HCT116 (cell line): ENCODE data around the gene VTI1A. TPM values are rescaled to one million over a fixed set of nuclear protein-coding genes. Genes with fewer than 3 reads are reported as not detected.
A peak's percentile ranks its signal among the peaks of the same experiment; 100 is the strongest.

Experiments
- ATAC-seq: fragments of 200-7000 bp; cut with Tn5 transposase; 2 replicates; pipeline ENCODE4 v1.9.1; 2020; ENCODE audit warnings: mild to moderate bottlenecking, moderate library complexity
- BruUV-seq: library from RNA; stranded (reverse); fragments of 400-500 nt; replicated peaks from 2 replicates; lab custom pipeline; 2021; lab: Mats Ljungman, UMichigan
- CTCF ChIA-PET: fragments of 300-600 bp; sonication (Branson Sonifier 250); formaldehyde crosslinking; loops from one replicate; lab custom pipeline; 2021; ENCODE audit warnings: antibody characterized with exemption; lab: Charles Lee
- POLR2A ChIA-PET: fragments of 300-600, 350-600 bp; sonication (Branson Sonifier 250); formaldehyde crosslinking; loops from one replicate; lab custom pipeline; 2021; ENCODE audit warnings: antibody characterized with exemption; lab: Charles Lee
- RAD21 ChIA-PET, 2 experiments: fragments of 300-600 bp; sonication (Branson Sonifier 250); formaldehyde crosslinking; loops; one replicate each; lab custom pipeline; 2023; ENCODE audit warnings: low total read pairs in 2 of 2; ENCODE audit not compliant: uncharacterized antibody in 2 of 2, unreplicated experiment in 2 of 2, low non-redundant PET in 1 of 2; lab: Charles Lee
- DNase-seq: peaks from one replicate; pipeline ENCODE4 v3.0.0-alpha.2; 2010; ENCODE audit warnings: low read depth, low spot score
- H2AFZ ChIP-seq: fragments of 200-600 bp; shearing (Covaris generic), sonication (generic); 2 replicates; pipeline ENCODE4 v1.6.1; 2017; ENCODE audit warnings: low read depth, mixed run types, mixed read lengths, antibody characterized with exemption, low read length; ENCODE audit not compliant: poor library complexity, severe bottlenecking
- H3K27ac ChIP-seq: 2 replicates; pipeline ENCODE4 v1.5.1; 2012; ENCODE audit warnings: low read depth, low read length
- H3K27me3 ChIP-seq: fragments of 200-600 bp; sonication (generic); 2 replicates; pipeline ENCODE4 v1.6.1; 2016; ENCODE audit warnings: mixed run types, low read length, mixed read lengths; ENCODE audit not compliant: insufficient read depth
- H3K36me3 ChIP-seq, 2 experiments: fragments of 200-500 bp in 1 of 2; fragments of 200-600 bp in 1 of 2; sonication (Bioruptor generic) in 1 of 2; sonication (generic) in 1 of 2; 2 replicates each; pipeline versions ENCODE4 v1.5.1 to v1.6.1; 2014 to 2016; ENCODE audit warnings: low read length in 2 of 2, inconsistent platforms in 1 of 2, mixed read lengths in 1 of 2, mixed run types in 1 of 2; ENCODE audit not compliant: insufficient read depth in 2 of 2, control insufficient read depth in 1 of 2
- H3K4me1 ChIP-seq, 2 experiments: fragments of 200-600 bp in 1 of 2; sonication (generic) in 1 of 2; 2 replicates each; pipeline versions ENCODE4 v1.5.1 to v1.6.1; 2012 to 2017; ENCODE audit warnings: low read length in 2 of 2, inconsistent platforms in 1 of 2, mild to moderate bottlenecking in 1 of 2, mixed read lengths in 1 of 2, mixed run types in 1 of 2, moderate library complexity in 1 of 2; ENCODE audit not compliant: insufficient read depth in 2 of 2, control insufficient read depth in 1 of 2
- H3K4me2 ChIP-seq: fragments of 200-600 bp; sonication (generic); 2 replicates; pipeline ENCODE4 v1.6.1; 2017; ENCODE audit warnings: mixed run types, low read length, mixed read lengths
- H3K4me3 ChIP-seq, 2 experiments: fragments of 200-600 bp in 1 of 2; sonication (generic) in 1 of 2; replicated peaks in 1 of 2; 2 replicates each; pipeline ENCODE4 v1.5.1; 2011 to 2016; ENCODE audit warnings: low read length in 2 of 2, control low read depth in 1 of 2, low read depth in 1 of 2, mild to moderate bottlenecking in 1 of 2, mixed read lengths in 1 of 2, mixed run types in 1 of 2
- H3K79me2 ChIP-seq: fragments of 200-600 bp; sonication (generic); 2 replicates; pipeline ENCODE4 v1.6.1; 2017; ENCODE audit warnings: mild to moderate bottlenecking, mixed run types, low read length, moderate library complexity, mixed read lengths; ENCODE audit not compliant: insufficient read depth
- H3K9ac ChIP-seq: fragments of 200-600 bp; sonication (generic); 2 replicates; pipeline ENCODE4 v1.6.1; 2016; ENCODE audit warnings: low read length, mixed read lengths
- H3K9me2 ChIP-seq: fragments of 200-600 bp; sonication (generic), shearing (Covaris generic); 2 replicates; pipeline ENCODE4 v1.6.1; 2017; ENCODE audit warnings: mixed run types, mild to moderate bottlenecking, moderate library complexity; ENCODE audit not compliant: insufficient read depth
- H3K9me3 ChIP-seq, 2 experiments: fragments of 200-500 bp in 1 of 2; fragments of 200-600 bp in 1 of 2; sonication (Bioruptor generic) in 1 of 2; sonication (generic) in 1 of 2; 2 replicates each; pipeline ENCODE4 v1.6.1; 2014 to 2017; ENCODE audit warnings: low read length in 2 of 2, mixed read lengths in 2 of 2, inconsistent platforms in 1 of 2, low read depth in 1 of 2, mild to moderate bottlenecking in 1 of 2, mixed run types in 1 of 2, moderate library complexity in 1 of 2; ENCODE audit not compliant: control insufficient read depth in 1 of 2, insufficient read depth in 1 of 2
- H4K20me1 ChIP-seq: fragments of 200-600 bp; sonication (generic), shearing (Covaris generic); 2 replicates; pipeline ENCODE4 v1.6.1; 2017; ENCODE audit warnings: mixed run types, mild to moderate bottlenecking, moderate library complexity; ENCODE audit not compliant: insufficient read depth
- CEBPB ChIP-seq: IDR thresholded peaks from 2 replicates; pipeline ENCODE4 v1.6.1; 2012; ENCODE audit warnings: low read depth
- EGR1 ChIP-seq: IDR thresholded peaks from 2 replicates; pipeline ENCODE4 v1.6.1; 2012; ENCODE audit warnings: low read depth
- ELF1 ChIP-seq: IDR thresholded peaks from 2 replicates; pipeline ENCODE4 v1.6.1; 2012; ENCODE audit warnings: low read depth, borderline replicate concordance
- EZH2 ChIP-seq: fragments of 200-600 bp; sonication (generic); IDR thresholded peaks from 2 replicates; pipeline ENCODE4 v1.6.1; 2017; ENCODE audit warnings: antibody characterized with exemption, mixed run types
- EZH2phosphoT487 ChIP-seq: fragments of 200-600 bp; IDR thresholded peaks from 2 replicates; pipeline ENCODE4 v1.6.1; 2018; ENCODE audit warnings: antibody characterized with exemption, borderline replicate concordance
- FOSL1 ChIP-seq: IDR thresholded peaks from 2 replicates; pipeline ENCODE4 v1.6.1; 2012; ENCODE audit warnings: low read depth
- POLR2A ChIP-seq: IDR thresholded peaks from 2 replicates; pipeline ENCODE4 v1.7.0; 2011; ENCODE audit warnings: borderline replicate concordance; ENCODE audit not compliant: insufficient read depth, insufficient read length; ENCODE audit errors: extremely low read depth
- REST ChIP-seq: IDR thresholded peaks from 2 replicates; pipeline ENCODE4 v1.6.1; 2012; ENCODE audit warnings: low read depth
- SIN3A ChIP-seq: IDR thresholded peaks from 2 replicates; pipeline ENCODE4 v1.6.1; 2012; ENCODE audit warnings: low read depth
- SRF ChIP-seq: IDR thresholded peaks from 2 replicates; pipeline ENCODE4 v1.6.1; 2012; ENCODE audit warnings: low read depth
- ZNF274 ChIP-seq: fragments of 200-500 bp; sonication (Bioruptor generic); IDR thresholded peaks from 2 replicates; pipeline ENCODE4 v1.6.1; 2014; ENCODE audit warnings: mild to moderate bottlenecking, low read depth, low read length, inconsistent platforms
- intact Hi-C: fragments of 100-400 bp; cut with micrococcal nuclease; formaldehyde crosslinking; loops from 2 replicates; pipeline ENCODE4 v1.10.0; 2022
- total RNA-seq: library from RNA; stranded (reverse); gene quantifications from one replicate; pipeline ENCODE4 v1.2.1, GENCODE V29; 2021; ENCODE audit not compliant: unreplicated experiment
- TF ChIP-seq, protein P1 (sequence below): IDR thresholded peaks from 2 replicates; pipeline ENCODE4 v1.6.1; 2012

The VTI1A gene
- total RNA-seq, 1 experiment from 2014 or later = 80.7 TPM

DNA sequence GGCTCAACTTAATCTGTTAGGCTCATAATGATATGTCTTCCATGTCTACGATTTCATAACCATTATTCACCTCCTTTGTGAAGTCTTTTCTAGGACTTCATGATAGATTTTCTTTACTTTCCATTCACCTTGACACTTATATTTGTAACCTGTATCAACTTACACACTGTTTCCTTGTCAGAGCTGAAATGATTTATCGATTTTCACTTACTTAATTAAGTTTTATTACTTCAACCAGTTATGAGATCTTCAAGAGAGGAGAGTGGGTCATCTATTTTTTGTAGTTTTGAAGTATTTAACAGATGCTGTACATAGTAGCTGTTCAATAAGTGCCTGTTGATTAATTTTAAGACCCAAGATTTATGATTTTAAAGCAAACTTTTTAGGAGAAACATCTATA lies 37.4 kb downstream of the VTI1A start:
- H3K9ac ChIP-seq = peak overlapping the region; percentile 32; the same call in 1 of the 2 replicates
- no peaks in the 10 kb centered on the region for H3K27me3 ChIP-seq
- no peak for ATAC-seq
- no TSS peak for BruUV-seq
- CTCF ChIA-PET = interaction anchor here (1.4 to 1.5 kb wide), 2 partner anchors 12 kb away, joined by 3 to 5 read pairs; no protein-coding TSS in a partner anchor
- POLR2A ChIA-PET = interaction anchor here (2.3 kb wide), 1 partner anchor 42 kb away, joined by 7 read pairs; no protein-coding TSS in a partner anchor
- no peak overlapping the region for H3K4me3 ChIP-seq
- H3K4me1 ChIP-seq = peaks cover 96 to 97% of the 10 kb centered on the region in 2 experiments
- H3K4me2 ChIP-seq = peak overlapping the region; percentile 29; the same call in 1 of the 2 replicates
- H3K9me3 ChIP-seq = no peaks in the 10 kb centered on the region
- H2AFZ ChIP-seq = no peak overlapping the region
- H3K27ac ChIP-seq = peak overlapping the region; percentile 20
- intact Hi-C loops = loop anchor here (5.0 kb wide), 1 partner anchor 468 kb away; the partner anchor contains the start of gene TCF7L2
- peaks cover 98% of the 10 kb centered on the region for H3K79me2 ChIP-seq
- TF ChIP-seq EGR1 = no peak
- no peak for DNase-seq
- RAD21 ChIA-PET = interaction anchor here in 1 of 2 experiments (0.6 kb wide), 1 partner anchor 12 kb away, joined by 3 read pairs; no protein-coding TSS in a partner anchor
- no peaks in the 10 kb centered on the region for H3K36me3 ChIP-seq
- no peaks in the 10 kb centered on the region for H4K20me1 ChIP-seq
- H3K9me2 ChIP-seq = no peaks in the 10 kb centered on the region

- TF ChIP-seq SRF (no peak), POLR2A (no peak), FOSL1 (no peak), EZH2phosphoT487 (no peak), REST (no peak), ZNF274 (no peak), EZH2 (no peak), CEBPB (no peak), SIN3A (no peak), ELF1 (no peak)
- TF ChIP-seq, protein P1, sequence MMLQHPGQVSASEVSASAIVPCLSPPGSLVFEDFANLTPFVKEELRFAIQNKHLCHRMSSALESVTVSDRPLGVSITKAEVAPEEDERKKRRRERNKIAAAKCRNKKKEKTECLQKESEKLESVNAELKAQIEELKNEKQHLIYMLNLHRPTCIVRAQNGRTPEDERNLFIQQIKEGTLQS = no peak
- Histone ChIP-seq H2AFZ (no peak overlapping the region), H3K27me3 (no peaks in the 10 kb centered on the region), H3K9me3 (no peaks in the 10 kb centered on the region), H4K20me1 (no peaks in the 10 kb centered on the region), H3K36me3 (no peaks in the 10 kb centered on the region), H3K9ac (peak overlapping the region; percentile 4; the same call in 1 of the 2 replicates), H3K9me2 (no peaks in the 10 kb centered on the region), H3K4me2 (peak overlapping the region; percentile 2; the same call in 1 of the 2 replicates), H3K27ac (peak overlapping the region; percentile 86; the same call in 1 of the 2 replicates), H3K4me3 (no peak overlapping the region), H3K4me1 (peaks cover 93 to 99% of the 10 kb centered on the region in 2 experiments), H3K79me2 (peaks cover 81% of the 10 kb centered on the region)
- ChIA-PET RAD21 (no interaction called here), POLR2A (interaction anchor here (4.8 to 5.3 kb wide), 2 partner anchors 20 to 37 kb away, joined by 27 to 44 read pairs; no protein-coding TSS in a partner anchor), CTCF (interaction anchor here (1.4 to 4.5 kb wide), 3 partner anchors 12 to 619 kb away, joined by 3 to 23 read pairs (median 12); no protein-coding TSS in a partner anchor)
- no TSS peak for BruUV-seq
- DNase-seq = no peak
- ATAC-seq = no peak
- intact Hi-C loops = no loop called here
These were observed 40.9 kb downstream of the VTI1A start for GRCh38 chr10:112487964-112488363.
